Stimulated activated effector memory CD8-positive, alpha-beta T cell treated with anti-CD3 and anti-CD28 coated beads, Interleukin-12 subunit alpha, Interleukin-12 subunit beta, amount 100 ng/mL, for 72 hours (primary cell): ENCODE data around the gene SESTD1.
"Not testable (repeated sequence)": the region's sequence is repeated elsewhere in the genome, so short reads cannot be mapped to it uniquely, and the experiment has no call there.

ENCODE experiments used
- ATAC-seq: fragments of 150-1000 bp; cut with Tn5 transposase; 2 replicates; pipeline ENCODE4 v1.10.0; 2021
- DNase-seq, 2 donors: peaks; one replicate each; pipeline ENCODE4 v3.0.0; 2021 to 2022; ENCODE audit warnings: low spot score in 2 of 2
- H3K27ac Mint-ChIP-seq: one replicate; pipeline ENCODE4 v1.8.0; 2022; ENCODE audit warnings: mild to moderate bottlenecking, mixed read lengths
- H3K36me3 Mint-ChIP-seq: one replicate; pipeline ENCODE4 v1.8.0; 2022; ENCODE audit warnings: mild to moderate bottlenecking, mixed read lengths
- H3K4me1 Mint-ChIP-seq: one replicate; pipeline ENCODE4 v1.8.0; 2022; ENCODE audit warnings: mixed read lengths
- H3K4me3 Mint-ChIP-seq: one replicate; pipeline ENCODE4 v1.8.0; 2022; ENCODE audit warnings: mild to moderate bottlenecking, mixed read lengths
- H3K9me3 Mint-ChIP-seq: one replicate; pipeline ENCODE4 v1.8.0; 2022; ENCODE audit warnings: mixed read lengths

The SESTD1 gene

GRCh38 chr2:179252423-179252822 lies 12.2 kb downstream of the SESTD1 start:
- H3K36me3 Mint-ChIP-seq = no peaks in the 10 kb centered on the region
- no peak for ATAC-seq
- no peak overlapping the region for H3K4me3 Mint-ChIP-seq
- no peak for DNase-seq
- H3K4me1 Mint-ChIP-seq = no peaks in the 10 kb centered on the region
- peaks cover 4% of the 10 kb centered on the region for H3K9me3 Mint-ChIP-seq
- no peak overlapping the region for H3K27ac Mint-ChIP-seq

- DNase-seq (no peak), ATAC-seq (no peak)
- H3K4me3 Mint-ChIP-seq = no peak overlapping the region
- no peaks in the 10 kb centered on the region for H3K36me3 Mint-ChIP-seq
- H3K4me1 Mint-ChIP-seq = no peaks in the 10 kb centered on the region
- H3K9me3 Mint-ChIP-seq = peaks cover 4% of the 10 kb centered on the region
- no peak overlapping the region for H3K27ac Mint-ChIP-seq
These were observed 12.8 kb downstream of the SESTD1 start for GRCh38 chr2:179251870-179252269.

GRCh38 chr2:179250848-179251504 lies 13.7 kb downstream of the SESTD1 start:
- H3K9me3 Mint-ChIP-seq = peaks cover 7% of the 10 kb centered on the region
- no peaks in the 10 kb centered on the region for H3K36me3 Mint-ChIP-seq
- no peaks in the 10 kb centered on the region for H3K4me1 Mint-ChIP-seq
- no peak for ATAC-seq
- H3K27ac Mint-ChIP-seq = no peak overlapping the region
- H3K4me3 Mint-ChIP-seq = no peak overlapping the region
- DNase-seq = no peak

- ATAC-seq = no peak
These were observed 14.5 kb downstream of the SESTD1 start for GRCh38 chr2:179250095-179250494.

GRCh38 chr2:179248024-179248348 lies 16.6 kb downstream of the SESTD1 start:
- no peak for DNase-seq
- no peaks in the 10 kb centered on the region for H3K4me1 Mint-ChIP-seq
- ATAC-seq = no peak
- no peak overlapping the region for H3K4me3 Mint-ChIP-seq
- no peak overlapping the region for H3K27ac Mint-ChIP-seq
- no peaks in the 10 kb centered on the region for H3K36me3 Mint-ChIP-seq
- H3K9me3 Mint-ChIP-seq = peaks cover 4% of the 10 kb centered on the region

More at GRCh38 chr2:179250095-179250494, 14.5 kb downstream of the SESTD1 start:
- H3K9me3 Mint-ChIP-seq = peaks cover 7% of the 10 kb centered on the region
- H3K36me3 Mint-ChIP-seq = no peaks in the 10 kb centered on the region
- no peak overlapping the region for H3K4me3 Mint-ChIP-seq
- H3K27ac Mint-ChIP-seq = no peak overlapping the region
- H3K4me1 Mint-ChIP-seq = no peaks in the 10 kb centered on the region
- DNase-seq = no peak

GRCh38 chr2:179247318-179248023 lies 17.2 kb downstream of the SESTD1 start:
- ATAC-seq = no peak
- Mint-ChIP-seq H3K27ac (no peak overlapping the region), H3K4me3 (no peak overlapping the region), H3K4me1 (no peaks in the 10 kb centered on the region), H3K36me3 (no peaks in the 10 kb centered on the region), H3K9me3 (peaks cover 4% of the 10 kb centered on the region)
- DNase-seq = no peak

GRCh38 chr2:179245843-179246242 lies 18.8 kb downstream of the SESTD1 start:
- not testable (repeated sequence) for H3K36me3 Mint-ChIP-seq, H3K9me3 Mint-ChIP-seq, H3K4me1 Mint-ChIP-seq, H3K27ac Mint-ChIP-seq, H3K4me3 Mint-ChIP-seq, ATAC-seq, DNase-seq

GRCh38 chr2:179243046-179243445 lies 21.6 kb downstream of the SESTD1 start:
- H3K9me3 Mint-ChIP-seq = peaks cover 8% of the 10 kb centered on the region
- no peak overlapping the region for H3K27ac Mint-ChIP-seq
- no peak for ATAC-seq
- H3K4me1 Mint-ChIP-seq = no peaks in the 10 kb centered on the region
- no peaks in the 10 kb centered on the region for H3K36me3 Mint-ChIP-seq
- DNase-seq = no peak
- no peak overlapping the region for H3K4me3 Mint-ChIP-seq

GRCh38 chr2:179240481-179241451 lies 23.9 kb downstream of the SESTD1 start:
- H3K9me3 Mint-ChIP-seq = peaks cover 4% of the 10 kb centered on the region
- no peak for DNase-seq
- no peaks in the 10 kb centered on the region for H3K4me1 Mint-ChIP-seq
- no peaks in the 10 kb centered on the region for H3K36me3 Mint-ChIP-seq
- no peak for ATAC-seq
- no peak overlapping the region for H3K27ac Mint-ChIP-seq
- no peak overlapping the region for H3K4me3 Mint-ChIP-seq

- Mint-ChIP-seq H3K9me3 (peaks cover 4% of the 10 kb centered on the region), H3K27ac (no peak overlapping the region), H3K36me3 (no peaks in the 10 kb centered on the region), H3K4me1 (no peaks in the 10 kb centered on the region), H3K4me3 (no peak overlapping the region)
- DNase-seq (no peak), ATAC-seq (no peak)
These were observed 24.8 kb downstream of the SESTD1 start for GRCh38 chr2:179239838-179240237.

- DNase-seq (no peak), ATAC-seq (no peak)
- Mint-ChIP-seq H3K36me3 (no peaks in the 10 kb centered on the region), H3K27ac (no peak overlapping the region), H3K9me3 (peaks cover 4% of the 10 kb centered on the region), H3K4me3 (no peak overlapping the region), H3K4me1 (no peaks in the 10 kb centered on the region)
These were observed 25.4 kb downstream of the SESTD1 start for GRCh38 chr2:179239195-179239594.

GRCh38 chr2:179238027-179238426 lies 26.6 kb downstream of the SESTD1 start:
- Mint-ChIP-seq H3K4me3 (no peak overlapping the region), H3K9me3 (peaks cover 4% of the 10 kb centered on the region), H3K36me3 (no peaks in the 10 kb centered on the region), H3K27ac (no peak overlapping the region), H3K4me1 (no peaks in the 10 kb centered on the region)
- ATAC-seq (no peak), DNase-seq (no peak)

- Mint-ChIP-seq H3K36me3 (no peaks in the 10 kb centered on the region), H3K9me3 (peaks cover 4% of the 10 kb centered on the region), H3K4me1 (no peaks in the 10 kb centered on the region), H3K27ac (no peak overlapping the region), H3K4me3 (no peak overlapping the region)
- ATAC-seq (no peak), DNase-seq (no peak)
These were observed 27.3 kb downstream of the SESTD1 start for GRCh38 chr2:179237209-179237946.

- Mint-ChIP-seq H3K36me3 (no peaks in the 10 kb centered on the region), H3K4me3 (no peak overlapping the region), H3K4me1 (no peaks in the 10 kb centered on the region), H3K9me3 (no peaks in the 10 kb centered on the region), H3K27ac (no peak overlapping the region)
- no peak for DNase-seq
- no peak for ATAC-seq
These were observed 29.0 kb downstream of the SESTD1 start for GRCh38 chr2:179235463-179236108.
